Small intestine (tissue), 7 donors: ENCODE results near the gene PRDM8. TPM values are rescaled to one million over a fixed set of nuclear protein-coding genes. Genes with fewer than 3 reads are reported as not detected.

Experiments
- DNase-seq, 2 donors: peaks; one replicate each; pipeline versions ENCODE4 v3.0.0 to v3.0.0-alpha.2; 2013
- FAIRE-seq: peaks from 2 replicates; lab custom pipeline; 2012; peaks lifted over from hg19 to GRCh38; lab: Jason Lieb, UNC
- H3K27ac ChIP-seq, 3 donors: one replicate each; pipeline ENCODE4 v1.5.1; 2013; ENCODE audit warnings: low read length in 2 of 3, mild to moderate bottlenecking in 2 of 3, control low read depth in 1 of 3, inconsistent platforms in 1 of 3, low read depth in 1 of 3, moderate library complexity in 1 of 3
- H3K27me3 ChIP-seq, 3 donors: one replicate each; pipeline ENCODE4 v1.6.1; 2013; ENCODE audit warnings: low read length in 3 of 3, inconsistent platforms in 1 of 3; ENCODE audit not compliant: control insufficient read depth in 3 of 3, insufficient read depth in 3 of 3
- H3K36me3 ChIP-seq, 3 donors: one replicate each; pipeline ENCODE4 v1.6.1; 2013; ENCODE audit warnings: low read length in 3 of 3, inconsistent platforms in 1 of 3, low read depth in 1 of 3, mild to moderate bottlenecking in 1 of 3, moderate library complexity in 1 of 3; ENCODE audit not compliant: control insufficient read depth in 3 of 3, insufficient read depth in 2 of 3
- H3K4me1 ChIP-seq, 3 donors: one replicate each; pipeline ENCODE4 v1.6.1; 2013; ENCODE audit warnings: low read length in 2 of 3, inconsistent platforms in 1 of 3, low read depth in 1 of 3, mild to moderate bottlenecking in 1 of 3, moderate library complexity in 1 of 3; ENCODE audit not compliant: control insufficient read depth in 3 of 3, insufficient read depth in 2 of 3
- H3K4me3 ChIP-seq, 3 donors: one replicate each; pipeline ENCODE4 v1.5.1; 2013; ENCODE audit warnings: low read length in 3 of 3, control low read depth in 1 of 3, inconsistent platforms in 1 of 3, low read depth in 1 of 3, mild to moderate bottlenecking in 1 of 3, moderate library complexity in 1 of 3
- H3K9me3 ChIP-seq, 2 donors: one replicate each; pipeline ENCODE4 v1.6.1; 2013; ENCODE audit warnings: low read depth in 1 of 2, low read length in 1 of 2; ENCODE audit not compliant: control insufficient read depth in 2 of 2, insufficient read depth in 1 of 2
- WGBS, 3 donors: extraction: QIAGEN DNeasy Blood & Tissue Kit; methylation state at CpG; one replicate each; pipeline ENCODE4 v1.1.7; 2013; 5-methylcytosine and 5-hydroxymethylcytosine counted together
- polyA plus RNA-seq, 4 donors: library from polyadenylated mRNA; stranded (reverse) in 3 of 4; unstranded in 1 of 4; fragments of 200-250 nt in 3 of 4; fragments of 120-200 nt in 1 of 4; gene quantifications; one replicate each; pipeline versions ENCODE4 v1.2.1 to v1.2.3, GENCODE V29; 2013
- donor health status: healthy with polysubstance abuse.
- donor health status: control.
- donor health status: control.
- donor health status: Bipolar disorder and iron deficiency.
- donor health status: healthy.

The PRDM8 gene
- polyA plus RNA-seq, 4 donors, result 0.27 to 2.0 (median 0.90) TPM; not detected in 1

- H3K9me3 ChIP-seq, result peaks cover 0 to 3% of the 10 kb centered on the region in 2 donors
- peak in 1 of 2 donors; percentile 46 for DNase-seq
- 10 to 36% (median 24%) methylated on average over 37 to 43 of the region's 43 CpGs for WGBS, 3 donors
- peaks cover 4 to 79% (median 13%) of the 10 kb centered on the region in 3 donors for H3K27me3 ChIP-seq
- H3K4me3 ChIP-seq, result peak overlapping the region in 2 of 3 donors; percentile 12 to 68
- H3K36me3 ChIP-seq, result no peaks in the 10 kb centered on the region
- peak overlapping the region in 1 of 3 donors; percentile 35 for H3K27ac ChIP-seq
- H3K4me1 ChIP-seq, result peaks cover 0 to 4% (median 2%) of the 10 kb centered on the region in 3 donors
- FAIRE-seq, result no peak
Measured at GRCh38 chr4:80201252-80202151, 4.2 kb downstream of the PRDM8 start.

- FAIRE-seq (no peak), DNase-seq (peak; percentile 63 to 83)
- H3K4me3 ChIP-seq, result peak overlapping the region; percentile 37 to 68 (median 47)
- 0 to 2% (median 1%) methylated on average over 44 to 58 of the region's 58 CpGs for WGBS, 3 donors
- H3K4me1 ChIP-seq, result peaks cover 0 to 8% (median 2%) of the 10 kb centered on the region in 3 donors
- H3K36me3 ChIP-seq, result no peaks in the 10 kb centered on the region
- peaks cover 2 to 79% (median 12%) of the 10 kb centered on the region in 3 donors for H3K27me3 ChIP-seq
- H3K27ac ChIP-seq, result peak overlapping the region in 2 of 3 donors; percentile 12 to 60
- H3K9me3 ChIP-seq, result peaks cover 0 to 3% of the 10 kb centered on the region in 2 donors
Measured at GRCh38 chr4:80202190-80202711, 4.9 kb downstream of the PRDM8 start.

GRCh38 chr4:80202741-80203553 lies 5.6 kb downstream of the PRDM8 start:
- DNase-seq, result peak; percentile 16 to 51
- peaks cover 2 to 79% (median 9%) of the 10 kb centered on the region in 3 donors for H3K27me3 ChIP-seq
- H3K36me3 ChIP-seq, result no peaks in the 10 kb centered on the region
- WGBS, 3 donors, result 1% methylated on average over 58 to 88 of the region's 88 CpGs
- H3K9me3 ChIP-seq, result peaks cover 0 to 3% of the 10 kb centered on the region in 2 donors
- peak overlapping the region; percentile 18 to 68 (median 37) for H3K4me3 ChIP-seq
- no peak for FAIRE-seq
- peak overlapping the region in 2 of 3 donors; percentile 12 to 60 for H3K27ac ChIP-seq
- H3K4me1 ChIP-seq, result peaks cover 0 to 10% (median 2%) of the 10 kb centered on the region in 3 donors

- Histone ChIP-seq H3K9me3 (peaks cover 0 to 3% of the 10 kb centered on the region in 2 donors), H3K27ac (no peak overlapping the region), H3K4me1 (peaks cover 0 to 10% (median 2%) of the 10 kb centered on the region in 3 donors), H3K36me3 (no peaks in the 10 kb centered on the region), H3K4me3 (no peak overlapping the region), H3K27me3 (peaks cover 2 to 72% (median 9%) of the 10 kb centered on the region in 3 donors)
- DNase-seq (no peak), FAIRE-seq (no peak)
- WGBS, 3 donors, result 67 to 78% (median 78%) methylated on average over 5 of the region's 5 CpGs
Measured at GRCh38 chr4:80204433-80205011, 7.2 kb downstream of the PRDM8 start.

- FAIRE-seq (no peak), DNase-seq (no peak)
- peaks cover 0 to 67% (median 9%) of the 10 kb centered on the region in 3 donors for H3K27me3 ChIP-seq
- peaks cover 0 to 3% of the 10 kb centered on the region in 2 donors for H3K9me3 ChIP-seq
- no peaks in the 10 kb centered on the region for H3K36me3 ChIP-seq
- no peak overlapping the region for H3K4me3 ChIP-seq
- WGBS, 3 donors, result 91 to 94% (median 93%) methylated on average over 9 of the region's 9 CpGs
- peaks cover 0 to 10% (median 2%) of the 10 kb centered on the region in 3 donors for H3K4me1 ChIP-seq
- no peak overlapping the region for H3K27ac ChIP-seq
Measured at GRCh38 chr4:80206111-80206510, 8.8 kb downstream of the PRDM8 start.

- no peaks in the 10 kb centered on the region for H3K36me3 ChIP-seq
- no peak overlapping the region for H3K4me3 ChIP-seq
- 58 to 75% (median 59%) methylated on average over 29 of the region's 29 CpGs for WGBS, 3 donors
- DNase-seq (no peak), FAIRE-seq (no peak)
- H3K4me1 ChIP-seq, result peaks cover 0 to 10% (median 2%) of the 10 kb centered on the region in 3 donors
- H3K9me3 ChIP-seq, result peaks cover 0 to 3% of the 10 kb centered on the region in 2 donors
- peaks cover 0 to 62% (median 9%) of the 10 kb centered on the region in 3 donors for H3K27me3 ChIP-seq
- no peak overlapping the region for H3K27ac ChIP-seq
Measured at GRCh38 chr4:80206521-80207171, 9.3 kb downstream of the PRDM8 start.

GRCh38 chr4:80207172-80207583 lies 9.9 kb downstream of the PRDM8 start:
- FAIRE-seq (no peak), DNase-seq (peak in 1 of 2 donors; percentile 31)
- peaks cover 0 to 8% (median 0%) of the 10 kb centered on the region in 3 donors for H3K4me1 ChIP-seq
- peaks cover 0 to 58% (median 9%) of the 10 kb centered on the region in 3 donors for H3K27me3 ChIP-seq
- no peak overlapping the region for H3K4me3 ChIP-seq
- H3K36me3 ChIP-seq, result no peaks in the 10 kb centered on the region
- 7 to 39% (median 32%) methylated on average over 26 to 27 of the region's 27 CpGs for WGBS, 3 donors
- peaks cover 0 to 3% of the 10 kb centered on the region in 2 donors for H3K9me3 ChIP-seq
- no peak overlapping the region for H3K27ac ChIP-seq
